Fibroblast of skin of scalp (primary cell): Measurements from ENCODE around the gene EGFR.

Experiments used
- DNase-seq: peaks from one replicate; pipeline ENCODE4 v3.0.0-alpha.2; 2013

Gene EGFR

DNA sequence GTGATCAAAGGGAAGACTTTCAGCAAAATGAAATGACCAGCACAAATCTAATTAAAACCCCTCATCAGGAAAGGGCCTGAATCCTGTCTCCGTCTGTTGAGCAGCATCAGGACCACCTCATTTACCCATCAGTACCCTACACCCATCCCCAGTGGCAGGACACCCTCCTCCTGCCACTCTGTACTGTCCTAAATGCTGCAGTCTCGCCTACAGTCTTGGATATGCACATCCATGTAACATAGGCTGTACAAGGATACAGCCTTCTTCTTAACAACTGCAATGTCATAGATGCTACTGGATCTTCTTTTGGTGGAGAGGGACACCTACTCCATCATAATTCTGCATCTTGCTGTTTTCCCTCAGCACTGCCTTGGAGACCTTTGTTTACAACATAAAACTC lies 206.0 kb downstream of the EGFR start:
- no peak for DNase-seq

DNA sequence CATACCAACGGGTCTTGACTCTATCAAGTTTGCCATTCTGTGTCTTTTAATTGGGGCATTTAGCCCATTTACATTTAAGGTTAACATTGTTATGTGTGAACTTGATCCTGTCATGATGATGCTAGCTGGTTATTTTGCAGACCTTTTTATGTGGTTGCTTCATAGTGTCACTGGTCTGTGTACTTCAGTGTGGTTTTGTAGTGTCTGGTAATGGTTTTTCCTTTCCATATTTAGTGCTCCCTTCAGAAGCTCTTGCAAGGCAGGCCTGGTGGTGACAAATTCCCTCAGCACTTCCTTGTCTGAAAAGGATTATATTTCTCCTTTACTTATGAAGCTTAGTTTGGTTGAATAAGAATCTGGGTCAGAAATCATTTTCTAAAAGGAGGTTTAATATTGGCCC lies 211.2 kb downstream of the EGFR start:
- no peak for DNase-seq

DNA sequence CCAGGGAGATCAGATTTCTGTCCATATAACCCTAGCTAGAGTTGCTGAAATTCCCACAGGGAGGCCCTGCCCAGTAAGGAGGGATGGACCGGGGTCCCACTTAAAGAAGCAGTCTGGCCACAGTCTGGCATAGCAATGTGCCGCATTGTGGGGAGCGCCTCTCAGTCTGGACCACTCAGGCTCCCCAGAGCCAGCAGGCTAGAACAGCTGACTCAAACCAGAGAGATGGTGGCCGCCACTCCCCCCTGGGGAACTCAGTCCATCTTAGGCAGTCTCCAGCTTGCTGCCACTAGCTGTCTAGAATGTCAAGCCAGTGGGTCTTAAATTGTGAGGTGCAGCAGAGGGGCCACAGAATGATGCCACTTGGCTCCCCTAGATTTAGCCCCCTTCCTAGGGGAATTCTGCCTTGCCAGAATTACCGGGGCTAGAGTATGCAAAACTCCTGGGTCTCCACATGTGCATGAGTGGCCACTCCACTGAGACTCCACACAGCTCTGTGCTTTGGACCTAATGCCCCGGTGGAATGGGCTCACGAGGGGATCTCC lies 213.0 kb downstream of the EGFR start:
- DNase-seq, result no peak

DNA sequence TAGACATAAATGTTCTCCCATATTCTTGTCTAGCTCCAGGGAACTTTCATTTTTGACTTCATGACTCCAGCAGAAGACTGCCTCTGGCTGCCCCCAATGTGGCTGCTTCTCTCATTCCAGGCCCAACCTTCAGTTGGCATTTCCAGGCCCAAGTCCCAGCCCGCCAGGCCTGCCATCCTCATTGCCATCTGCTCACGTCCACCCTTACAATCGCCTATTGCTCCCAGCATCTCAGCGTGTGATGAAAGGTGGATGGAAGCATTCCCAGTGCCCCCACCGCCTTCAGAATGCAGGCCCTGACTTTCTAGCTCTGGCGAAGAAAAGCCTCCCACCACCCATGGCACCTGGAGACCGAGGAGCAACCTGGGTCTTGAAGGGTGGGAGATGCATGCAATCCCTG lies 214.2 kb downstream of the EGFR start:
- DNase-seq, result no peak

DNA sequence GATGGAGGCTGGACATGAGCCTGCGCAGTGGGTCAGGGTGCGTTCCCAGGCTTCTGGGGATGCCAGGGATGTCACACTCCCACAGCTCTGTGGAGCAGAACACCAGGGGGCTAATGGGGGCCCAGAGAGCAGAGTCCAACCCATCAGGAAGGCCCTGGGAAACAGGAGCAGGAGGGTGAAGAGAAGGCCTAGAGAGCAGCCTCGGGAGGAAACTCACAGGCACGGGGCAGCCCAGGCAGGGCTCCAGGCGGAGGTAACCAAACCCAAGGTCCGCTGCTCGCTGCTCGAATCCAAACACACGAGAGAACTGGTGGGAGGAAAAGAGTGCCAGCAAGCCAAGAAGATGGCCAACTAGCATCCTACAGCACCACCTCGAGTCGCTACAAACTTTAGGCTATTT lies 215.6 kb downstream of the EGFR start:
- DNase-seq, result no peak

DNA sequence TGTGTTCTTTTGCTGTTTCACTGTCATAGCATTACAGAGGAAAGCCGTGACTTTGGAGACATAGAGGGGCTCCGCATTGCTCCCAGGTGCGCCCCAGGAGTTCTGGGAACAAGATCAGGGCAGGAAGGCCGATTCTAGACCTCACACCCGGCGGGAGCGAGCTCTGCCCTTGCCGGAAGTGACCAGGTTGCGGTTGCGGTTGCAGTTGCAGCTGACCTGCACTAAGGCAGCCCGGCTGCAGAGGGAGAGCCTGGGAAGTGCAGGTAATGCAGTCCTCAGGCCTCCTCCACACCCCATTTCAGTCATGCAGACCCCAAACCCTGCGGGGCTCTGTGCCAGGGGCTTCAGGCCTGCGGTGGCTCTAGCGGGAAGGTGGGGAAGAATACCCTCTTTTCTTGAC lies 216.3 kb downstream of the EGFR start:
- DNase-seq, result no peak

DNA sequence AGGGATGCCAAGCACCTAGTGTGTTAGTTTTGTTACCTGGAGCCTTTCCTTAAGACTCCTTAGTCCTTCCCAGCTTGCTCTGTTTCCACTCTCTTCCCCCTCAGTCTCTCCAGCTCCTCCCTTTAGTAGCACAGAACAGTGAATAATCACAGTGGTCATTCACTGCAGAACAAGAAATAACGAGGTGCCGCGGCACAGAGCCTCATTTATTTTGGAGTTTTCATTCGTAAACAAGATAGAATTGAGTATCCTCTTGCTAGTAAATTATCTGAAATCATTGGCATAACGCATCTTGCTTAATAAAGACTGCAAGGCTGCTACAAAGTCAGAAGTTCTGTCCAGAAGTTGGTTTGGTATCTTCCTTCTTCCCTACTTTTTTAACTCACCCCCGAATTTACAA lies 217.0 kb downstream of the EGFR start:
- no peak for DNase-seq

DNA sequence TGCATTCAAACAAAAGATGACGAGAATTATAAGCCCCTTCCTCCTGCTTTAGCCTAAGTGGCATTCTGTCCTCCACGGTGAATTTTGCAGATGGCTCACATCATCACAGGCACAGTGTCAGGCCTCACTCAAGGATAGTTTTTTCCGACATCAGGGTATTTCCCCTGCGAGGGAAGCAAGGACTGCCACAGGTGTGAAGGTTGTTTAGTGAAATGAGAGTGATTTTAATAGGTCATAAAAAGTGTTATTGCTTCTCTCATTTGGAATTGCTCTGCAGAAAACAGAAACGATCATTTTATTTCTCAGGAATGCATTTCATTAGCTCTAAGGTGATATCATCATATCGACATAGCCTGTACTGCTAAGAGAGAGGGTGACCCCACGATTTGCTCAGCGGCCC lies 217.7 kb downstream of the EGFR start:
- DNase-seq, result no peak

DNA sequence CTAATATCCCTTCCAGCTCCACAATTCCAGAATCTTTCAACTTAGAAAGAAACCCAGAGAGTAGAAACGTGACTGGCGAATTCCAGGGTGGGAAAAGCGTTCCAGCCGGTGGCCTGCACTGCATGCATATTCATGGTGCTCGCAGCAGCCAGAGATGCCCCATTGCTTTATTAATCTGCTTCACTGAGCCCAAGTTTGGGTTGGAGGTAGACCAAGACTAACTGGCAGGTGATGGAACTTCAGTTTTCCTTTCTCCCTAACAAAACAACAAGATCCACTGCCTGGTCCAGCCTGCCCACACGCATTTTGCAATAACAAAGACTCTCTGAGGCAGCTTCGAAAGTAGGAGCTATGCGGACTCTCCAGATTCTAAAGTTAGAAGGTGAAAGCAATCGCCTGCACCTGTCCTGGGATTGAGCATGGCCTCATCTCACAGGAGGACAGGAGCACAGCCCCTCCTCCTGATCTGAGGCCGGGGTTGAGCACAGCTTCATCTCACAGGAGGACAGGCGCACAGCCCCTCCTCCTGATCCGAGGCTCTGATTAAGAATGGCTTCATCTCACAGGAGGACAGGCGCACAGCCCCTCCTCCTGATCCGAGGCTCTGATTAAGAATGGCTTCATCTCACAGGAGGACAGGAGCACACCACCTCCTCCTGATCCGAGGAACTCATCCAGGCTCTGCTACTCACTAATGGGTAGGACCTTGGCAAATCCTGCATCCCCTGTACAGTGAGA lies 218.5 kb downstream of the EGFR start:
- DNase-seq, result no peak

DNA sequence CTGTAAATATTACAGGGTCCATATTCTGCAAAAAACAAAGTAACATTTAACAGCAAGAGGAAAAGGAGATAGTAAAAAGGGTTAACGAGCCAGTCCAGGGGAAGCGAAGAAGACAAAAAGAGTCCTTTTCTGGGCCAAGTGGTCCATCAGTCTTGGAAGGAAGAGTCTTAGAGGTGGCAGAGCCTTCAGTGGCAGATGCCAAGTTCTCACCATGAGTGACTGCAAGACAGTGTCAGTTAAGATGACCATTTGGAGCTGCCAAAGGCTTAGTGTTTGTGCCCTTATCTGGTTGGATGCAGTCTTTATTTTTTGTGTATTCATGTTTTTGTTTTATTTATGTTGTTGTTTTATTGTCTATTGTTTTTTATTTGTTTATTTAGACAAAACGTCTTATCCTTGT lies 220.6 kb downstream of the EGFR start:
- no peak for DNase-seq

DNA sequence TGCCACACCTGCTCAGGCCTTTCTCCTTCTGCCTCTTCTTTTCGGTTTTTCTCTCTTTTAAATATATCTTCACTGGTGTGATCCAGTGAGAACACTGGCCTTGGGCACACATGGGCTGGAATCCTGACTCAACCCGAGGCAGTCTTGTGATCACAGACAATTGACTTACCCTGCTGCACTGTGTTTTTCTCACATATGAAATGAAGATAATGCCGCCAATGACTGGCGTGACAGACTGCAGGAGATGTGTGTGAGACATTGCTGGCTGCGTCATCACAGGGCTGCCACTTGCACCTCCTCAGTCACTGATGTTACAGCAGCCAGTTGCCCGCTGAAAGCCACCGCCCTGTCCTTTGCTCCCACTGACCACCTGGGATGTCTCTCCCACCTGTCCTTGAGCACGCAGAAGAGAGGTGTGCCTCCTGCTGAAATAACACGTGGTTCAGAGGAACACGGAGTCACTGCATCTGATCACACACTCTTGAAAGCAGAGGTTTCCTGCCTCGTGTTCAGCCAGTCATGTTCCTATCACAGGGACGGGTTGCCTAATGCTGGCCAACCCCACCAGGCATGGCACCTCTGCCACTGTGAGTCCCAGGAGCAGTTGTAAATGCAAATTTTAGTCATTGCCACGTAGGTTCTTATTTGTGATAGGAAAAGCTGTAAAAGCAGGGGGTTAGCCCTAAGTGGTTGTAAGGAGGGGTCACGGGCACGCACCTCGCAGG lies 221.8 kb downstream of the EGFR start:
- DNase-seq, result no peak

DNA sequence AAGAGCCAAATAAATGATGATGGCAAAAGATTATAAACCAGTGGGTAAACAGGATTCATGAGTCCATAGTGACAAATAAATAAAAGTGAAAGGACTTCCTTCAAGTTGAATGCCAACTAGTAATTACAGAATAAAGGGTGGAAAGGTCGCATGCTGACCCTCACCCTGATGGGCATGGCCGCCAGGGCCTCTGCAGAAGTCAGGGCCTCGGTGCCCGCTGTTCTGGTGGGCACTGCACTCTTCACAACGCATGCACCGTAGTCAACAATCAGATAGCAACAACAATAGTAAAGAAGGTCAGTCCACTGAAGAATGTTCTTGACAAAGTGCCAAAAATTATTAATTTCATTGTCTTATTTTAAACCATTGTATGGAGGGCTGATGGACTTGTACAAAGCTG lies 223.1 kb downstream of the EGFR start:
- no peak for DNase-seq

DNA sequence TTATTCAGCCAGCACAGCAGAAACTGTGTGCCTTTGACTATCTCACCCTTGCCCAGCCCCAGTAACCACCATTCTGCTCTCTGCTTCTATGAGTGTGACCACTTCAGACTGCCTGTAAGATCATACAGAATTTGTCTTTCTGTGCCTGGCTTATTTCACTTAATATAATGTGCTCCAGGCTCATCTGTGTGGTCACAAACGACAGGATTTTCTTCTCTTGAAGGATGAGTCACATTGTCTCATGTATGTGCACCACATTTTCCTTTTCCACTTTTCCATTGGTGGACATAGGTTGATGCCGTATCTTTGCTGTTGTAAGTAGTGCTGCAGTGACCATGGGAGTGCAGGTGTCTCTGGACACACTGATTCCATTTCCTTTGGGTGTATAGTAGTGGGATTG lies 223.8 kb downstream of the EGFR start:
- peak; percentile 24 for DNase-seq

DNA sequence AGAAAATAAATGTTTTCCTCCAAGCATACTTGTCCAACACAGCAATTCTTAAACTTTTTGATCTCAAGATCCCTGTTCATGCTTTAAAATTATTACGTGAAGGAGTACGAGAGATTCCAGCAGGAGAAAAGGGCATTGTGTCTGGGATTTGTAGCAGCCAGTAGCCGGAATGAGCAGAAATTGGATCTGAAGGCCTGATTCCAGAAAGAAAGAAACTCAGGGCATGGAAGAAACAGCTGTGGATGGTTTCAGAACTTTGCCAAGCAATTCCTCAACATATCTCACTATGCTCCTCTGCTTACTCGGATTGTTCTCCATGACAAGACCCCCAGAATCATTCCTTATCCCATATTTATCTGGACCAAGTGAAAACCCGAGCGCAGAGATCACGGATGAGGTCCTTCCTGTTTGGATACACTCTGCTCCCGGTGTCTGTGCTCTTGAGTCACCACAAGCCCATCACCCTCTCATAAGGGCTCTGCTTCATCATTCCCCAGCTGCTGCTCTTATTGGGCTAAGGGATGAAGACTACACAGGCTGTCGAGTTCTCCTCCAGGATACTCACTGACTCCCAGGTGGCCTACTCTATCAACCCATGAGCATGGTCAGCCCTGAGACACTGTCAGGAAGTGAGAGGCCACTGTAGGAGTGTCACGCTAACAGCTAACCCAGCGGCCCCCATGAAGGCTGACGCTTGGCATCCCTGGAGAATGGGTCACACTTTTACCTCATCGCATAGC lies 225.4 kb downstream of the EGFR start:
- DNase-seq, result no peak

DNA sequence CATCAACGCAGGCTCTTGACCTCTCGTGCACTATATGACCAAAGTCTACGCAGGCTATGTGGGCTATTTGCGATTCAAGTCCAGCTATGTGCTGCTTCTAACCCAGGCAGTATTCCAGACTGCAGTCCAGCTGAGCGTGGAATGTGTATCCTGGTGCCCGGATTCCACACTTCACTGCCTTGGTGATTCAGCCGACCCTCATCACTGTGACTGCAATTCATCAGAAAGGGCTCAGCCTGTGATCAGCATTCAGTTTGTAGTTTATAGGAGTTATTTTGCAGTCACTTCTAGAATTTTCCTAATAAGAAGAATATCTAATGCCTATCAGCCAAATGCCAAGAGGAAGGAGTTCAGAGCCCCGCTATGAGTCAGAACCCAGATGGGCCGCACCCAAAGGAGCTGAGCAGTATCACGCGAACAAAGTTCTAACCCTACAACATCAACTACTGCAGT lies 226.5 kb downstream of the EGFR start:
- peak; percentile 91 for DNase-seq

DNA sequence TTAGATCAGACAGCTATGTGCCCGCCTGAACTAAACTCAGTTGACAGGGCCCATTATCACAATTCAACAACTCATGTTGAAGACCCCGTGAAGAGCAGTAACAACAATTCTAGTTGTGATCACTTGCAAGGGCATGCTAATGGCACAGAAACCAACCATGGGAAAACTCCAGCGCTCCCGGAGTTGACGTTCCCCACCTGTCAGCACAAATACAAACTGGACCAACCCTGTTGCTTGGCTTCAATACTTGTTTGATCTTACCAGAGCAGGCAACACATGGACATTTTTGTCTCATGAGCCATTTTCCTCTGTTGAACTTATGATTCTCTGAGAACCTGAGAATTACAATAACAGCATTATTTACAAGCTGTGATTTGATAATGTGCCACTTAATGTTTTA lies 227.4 kb downstream of the EGFR start:
- no peak for DNase-seq

DNA sequence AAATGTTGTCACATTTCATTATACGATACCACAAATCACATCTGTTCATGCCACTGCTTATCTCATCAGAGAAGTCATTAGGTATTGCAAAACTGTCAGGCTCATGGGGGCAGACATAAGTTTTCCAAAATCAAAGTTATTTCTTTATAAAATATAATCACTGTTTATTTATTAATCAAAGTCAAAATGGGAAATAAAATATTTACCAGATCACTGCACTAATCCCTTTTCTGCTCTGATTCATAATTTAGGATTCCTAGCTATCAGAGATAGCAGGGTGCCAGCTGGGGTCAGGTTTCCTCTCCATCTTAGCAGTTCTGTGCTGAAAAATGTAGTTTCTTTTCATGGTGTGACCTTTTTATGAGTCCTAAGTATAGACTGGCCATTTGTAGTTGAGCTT lies 228.6 kb downstream of the EGFR start:
- DNase-seq, result peak; percentile 44

DNA sequence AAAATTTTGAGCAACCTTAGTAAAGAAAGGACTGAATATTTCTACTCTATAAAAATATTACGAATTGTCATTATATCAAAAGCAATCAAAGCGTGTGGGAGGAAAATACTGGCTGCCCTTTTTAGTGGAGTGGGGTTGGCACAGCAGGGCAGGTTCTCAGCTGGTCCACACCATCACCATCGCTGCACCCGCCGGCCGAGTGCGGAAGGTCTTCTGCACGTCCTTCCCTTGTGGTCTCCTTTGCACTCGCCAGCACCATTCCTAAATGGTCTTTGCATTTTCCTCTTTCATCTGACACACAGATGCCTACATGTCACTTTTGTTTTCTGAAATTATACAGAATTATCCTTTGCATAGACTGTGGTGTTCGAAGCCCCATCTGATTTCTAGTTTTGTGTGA lies 229.7 kb downstream of the EGFR start:
- DNase-seq, result no peak

DNA sequence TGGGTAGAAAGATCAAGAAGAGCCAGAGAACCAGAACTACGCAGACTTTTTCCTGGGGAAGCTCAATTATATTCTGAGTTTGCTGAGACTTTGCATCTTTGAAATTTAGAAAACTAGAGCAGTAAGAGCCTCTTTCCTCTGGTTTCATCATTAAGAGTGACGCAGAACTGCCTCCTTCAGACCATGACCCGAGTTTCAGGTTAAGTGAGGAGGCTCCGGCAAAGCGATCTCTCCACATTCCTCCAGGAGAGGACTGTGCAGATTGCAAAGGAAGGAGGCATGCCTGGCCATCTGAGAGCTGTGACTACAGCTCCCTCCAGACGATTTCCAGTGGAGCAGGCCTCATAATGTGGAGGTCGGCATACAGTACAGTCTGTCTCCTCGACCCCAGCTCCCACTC lies 230.5 kb downstream of the EGFR start:
- DNase-seq, result peak; percentile 33

DNA sequence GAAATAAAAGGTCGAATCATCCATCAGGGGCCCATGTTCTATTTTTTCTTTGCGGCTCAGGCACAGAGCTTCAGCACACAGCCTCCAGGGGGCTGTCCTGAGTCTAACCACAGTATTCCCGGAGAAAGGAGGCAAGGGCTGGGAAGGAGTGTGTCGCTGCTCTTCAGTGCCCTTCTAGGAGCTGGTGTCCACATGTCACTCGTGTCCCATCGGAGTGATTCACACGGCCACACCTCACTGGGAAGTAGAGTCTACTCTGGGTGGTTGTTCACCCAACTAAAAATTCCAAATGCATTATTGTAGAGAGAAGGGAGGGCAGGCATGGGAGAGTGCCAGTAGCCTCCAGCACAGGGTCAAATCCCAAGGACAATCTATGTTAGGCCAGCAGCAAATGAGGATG lies 231.5 kb downstream of the EGFR start:
- DNase-seq, result peak; percentile 24

DNA sequence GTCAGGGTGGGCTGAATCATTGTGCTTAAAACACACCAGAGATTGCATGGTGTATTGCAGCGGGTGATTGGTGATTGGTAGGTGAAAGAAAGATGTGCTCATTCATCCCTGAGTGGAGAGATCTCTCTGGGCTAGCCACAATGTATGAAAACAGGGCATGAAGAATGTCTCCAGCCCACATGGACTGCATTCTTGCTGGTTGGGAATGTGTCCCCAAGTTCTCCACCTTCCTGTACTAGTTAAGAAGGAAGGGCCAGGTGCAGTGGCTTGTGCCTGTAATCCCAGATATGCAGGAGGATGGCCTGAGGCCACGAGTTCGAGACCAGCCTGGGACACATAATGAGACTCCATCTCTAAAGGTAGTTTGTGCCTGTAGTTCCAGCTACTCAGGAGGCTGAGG lies 232.5 kb downstream of the EGFR start:
- DNase-seq, result no peak

DNA sequence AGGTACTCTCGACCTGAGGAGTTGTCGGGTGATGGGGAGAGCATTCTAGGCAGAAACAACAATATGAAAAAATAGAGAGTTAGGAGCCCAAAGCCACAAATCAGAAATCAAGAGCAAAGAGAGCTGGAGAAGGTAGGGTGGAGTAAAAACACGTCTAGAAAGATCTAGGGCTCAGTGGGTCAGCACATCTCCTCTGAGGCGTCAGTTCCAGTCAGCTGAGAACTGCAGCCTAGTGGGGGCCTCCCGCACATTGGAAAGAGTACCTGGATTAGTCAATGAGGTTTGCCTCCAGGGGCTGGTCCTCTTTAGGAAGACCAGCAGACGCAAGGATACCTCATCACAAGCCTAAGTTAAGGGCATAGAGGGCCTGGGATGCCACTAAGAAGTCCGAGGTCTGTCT lies 233.1 kb downstream of the EGFR start:
- no peak for DNase-seq

DNA sequence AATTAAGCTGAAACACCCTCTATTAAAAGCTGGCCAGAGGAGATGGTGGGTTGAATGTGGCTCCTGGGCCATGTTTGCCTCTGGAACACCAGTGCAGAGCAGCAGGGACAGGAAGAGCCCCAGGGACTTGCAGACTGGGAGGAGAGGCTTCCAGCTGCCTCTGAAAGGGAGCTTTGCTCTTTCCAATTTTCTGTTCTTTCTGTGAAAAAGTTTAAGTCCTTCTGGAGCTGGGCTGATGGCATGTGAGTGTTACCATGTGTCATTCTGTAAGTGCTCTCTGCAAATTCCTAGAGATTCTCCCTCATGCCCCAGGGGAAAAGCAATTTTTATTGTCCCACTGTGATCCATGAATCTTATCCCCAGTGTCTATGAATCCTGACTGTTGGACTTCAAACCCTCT lies 233.6 kb downstream of the EGFR start:
- DNase-seq, result peak; percentile 77
